ENCODE results near the gene S100A11.

Gene S100A11

GRCh38 chr1:152029144-152029928 is 7.5 kb downstream of the S100A11 start:
- TF ChIP-seq CTCF (conservative IDR thresholded peaks at IDR 0.05; ENCODE audit: low read depth, low read length), result no peak
- H3K4me3 ChIP-seq (ENCODE audit: low read depth, low read length), result no peak overlapping the region
- DNase-seq (ENCODE audit: low read depth), result peak; percentile 86

GRCh38 chr1:152026895-152027294 is 9.9 kb downstream of the S100A11 start:
- peak; percentile 74 for DNase-seq (ENCODE audit: low read depth)
- H3K4me3 ChIP-seq (ENCODE audit: low read depth, low read length), result no peak overlapping the region
- no peak for TF ChIP-seq CTCF (conservative IDR thresholded peaks at IDR 0.05; ENCODE audit: low read depth, low read length)

- DNase-seq (ENCODE audit: low read depth), result no peak
- TF ChIP-seq CTCF (conservative IDR thresholded peaks at IDR 0.05; ENCODE audit: low read depth, low read length), result no peak
- H3K4me3 ChIP-seq (ENCODE audit: low read depth, low read length), result no peak overlapping the region
These were observed 12.6 kb downstream of the S100A11 start for GRCh38 chr1:152024223-152024622.

- DNase-seq (ENCODE audit: low read depth), result no peak
- no peak for TF ChIP-seq CTCF (conservative IDR thresholded peaks at IDR 0.05; ENCODE audit: low read depth, low read length)
- no peak overlapping the region for H3K4me3 ChIP-seq (ENCODE audit: low read depth, low read length)
These were observed 13.6 kb downstream of the S100A11 start for GRCh38 chr1:152023221-152023620.

- no peak overlapping the region for H3K4me3 ChIP-seq (ENCODE audit: low read depth, low read length)
- DNase-seq (ENCODE audit: low read depth), result no peak
- TF ChIP-seq CTCF (conservative IDR thresholded peaks at IDR 0.05; ENCODE audit: low read depth, low read length), result no peak
These were observed 14.3 kb downstream of the S100A11 start for GRCh38 chr1:152022474-152022873.

GRCh38 chr1:152021569-152021968 is 15.2 kb downstream of the S100A11 start:
- no peak for DNase-seq (ENCODE audit: low read depth)
- no peak overlapping the region for H3K4me3 ChIP-seq (ENCODE audit: low read depth, low read length)
- no peak for TF ChIP-seq CTCF (conservative IDR thresholded peaks at IDR 0.05; ENCODE audit: low read depth, low read length)

GRCh38 chr1:152020849-152021248 is 16.0 kb downstream of the S100A11 start:
- no peak for TF ChIP-seq CTCF (conservative IDR thresholded peaks at IDR 0.05; ENCODE audit: low read depth, low read length)
- no peak overlapping the region for H3K4me3 ChIP-seq (ENCODE audit: low read depth, low read length)
- DNase-seq (ENCODE audit: low read depth), result no peak

Measured in choroid plexus epithelial cell (primary cell).